Neural cell (in vitro differentiated cells): ENCODE results near the gene ERC2.

Experiments
- EP300 ChIP-seq: fragments of 450-650 bp; conservative IDR thresholded peaks from 2 replicates; pipeline ENCODE4 v1.6.1; 2014; ENCODE audit warnings: antibody characterized with exemption, mild to moderate bottlenecking, moderate library complexity; ENCODE audit not compliant: poor library complexity, severe bottlenecking
- EZH2 ChIP-seq: fragments of 200-600, 300-800 bp; shearing (Covaris generic), sonication (generic); IDR thresholded peaks from 2 replicates; pipeline ENCODE4 v1.6.1; 2014; ENCODE audit warnings: antibody characterized with exemption, low read length, borderline replicate concordance, mild to moderate bottlenecking; ENCODE audit not compliant: insufficient read depth, poor library complexity, severe bottlenecking
- MXI1 ChIP-seq: fragments of 450-650 bp; conservative IDR thresholded peaks from 2 replicates; pipeline ENCODE4 v1.6.1; 2014; ENCODE audit warnings: antibody characterized with exemption, mild to moderate bottlenecking; ENCODE audit not compliant: poor library complexity, severe bottlenecking
- POLR2AphosphoS5 ChIP-seq: IDR thresholded peaks from 2 replicates; pipeline ENCODE4 v1.6.1; 2012
- RAD21 ChIP-seq: fragments of 450-650 bp; conservative IDR thresholded peaks from 2 replicates; pipeline ENCODE4 v1.6.1; 2014; ENCODE audit warnings: antibody characterized with exemption, mild to moderate bottlenecking, moderate library complexity
- REST ChIP-seq: IDR thresholded peaks from 2 replicates; pipeline ENCODE4 v1.6.1; 2012; ENCODE audit warnings: borderline replicate concordance
- SMC3 ChIP-seq: fragments of 450-650 bp; conservative IDR thresholded peaks from 2 replicates; pipeline ENCODE4 v1.6.1; 2014; ENCODE audit warnings: antibody characterized with exemption, mild to moderate bottlenecking, moderate library complexity; ENCODE audit not compliant: poor library complexity
- TAF1 ChIP-seq: IDR thresholded peaks from 2 replicates; pipeline ENCODE4 v1.6.1; 2012; ENCODE audit warnings: low read depth
- TF ChIP-seq, protein P1 (sequence below): fragments of 450-650 bp; IDR thresholded peaks from 2 replicates; pipeline ENCODE4 v1.5.1; 2014; ENCODE audit warnings: antibody characterized with exemption, mild to moderate bottlenecking, moderate library complexity; ENCODE audit not compliant: poor library complexity, severe bottlenecking

DNA sequence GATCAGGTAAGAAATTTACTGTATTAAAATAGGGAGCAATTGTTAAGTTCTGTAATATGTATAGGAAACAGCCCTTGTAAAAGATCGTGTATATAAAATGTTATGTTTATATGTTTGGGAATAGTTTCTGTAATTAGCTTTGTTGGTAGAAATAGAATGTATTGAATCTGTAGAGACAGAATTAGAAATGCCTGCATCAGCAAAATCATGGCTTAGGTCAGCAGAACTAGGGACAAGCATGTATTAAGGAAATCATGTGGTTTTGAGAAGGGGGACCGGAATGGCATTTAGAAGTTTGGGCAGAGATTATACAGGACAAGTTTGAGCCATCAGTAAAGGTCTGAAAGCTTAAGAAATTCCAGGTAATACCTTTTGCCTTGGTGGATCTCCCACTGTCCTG is 177.9 kb downstream of the ERC2 start:
- TF ChIP-seq, protein P1, sequence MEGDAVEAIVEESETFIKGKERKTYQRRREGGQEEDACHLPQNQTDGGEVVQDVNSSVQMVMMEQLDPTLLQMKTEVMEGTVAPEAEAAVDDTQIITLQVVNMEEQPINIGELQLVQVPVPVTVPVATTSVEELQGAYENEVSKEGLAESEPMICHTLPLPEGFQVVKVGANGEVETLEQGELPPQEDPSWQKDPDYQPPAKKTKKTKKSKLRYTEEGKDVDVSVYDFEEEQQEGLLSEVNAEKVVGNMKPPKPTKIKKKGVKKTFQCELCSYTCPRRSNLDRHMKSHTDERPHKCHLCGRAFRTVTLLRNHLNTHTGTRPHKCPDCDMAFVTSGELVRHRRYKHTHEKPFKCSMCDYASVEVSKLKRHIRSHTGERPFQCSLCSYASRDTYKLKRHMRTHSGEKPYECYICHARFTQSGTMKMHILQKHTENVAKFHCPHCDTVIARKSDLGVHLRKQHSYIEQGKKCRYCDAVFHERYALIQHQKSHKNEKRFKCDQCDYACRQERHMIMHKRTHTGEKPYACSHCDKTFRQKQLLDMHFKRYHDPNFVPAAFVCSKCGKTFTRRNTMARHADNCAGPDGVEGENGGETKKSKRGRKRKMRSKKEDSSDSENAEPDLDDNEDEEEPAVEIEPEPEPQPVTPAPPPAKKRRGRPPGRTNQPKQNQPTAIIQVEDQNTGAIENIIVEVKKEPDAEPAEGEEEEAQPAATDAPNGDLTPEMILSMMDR = no peak
- TF ChIP-seq EP300 (no peak), POLR2AphosphoS5 (no peak), TAF1 (no peak), EZH2 (no peak), REST (no peak), RAD21 (no peak), MXI1 (no peak), SMC3 (no peak)
